Ureter (tissue), 1 donor: ENCODE results near the gene RNU1-2. TPM values are rescaled to one million over a fixed set of nuclear protein-coding genes. Genes with fewer than 3 reads are reported as not detected.
"Not testable (repeated sequence)": the region's sequence is repeated elsewhere in the genome, so short reads cannot be mapped to it uniquely, and the experiment has no call there.

Source experiments
- DNase-seq: peaks from one replicate; pipeline ENCODE4 v3.0.0-alpha.2; 2020; ENCODE audit warnings: low spot score
- total RNA-seq: library from RNA; stranded (reverse); gene quantifications from one replicate; pipeline ENCODE4 v1.2.4, GENCODE V29; 2023
- donor health status: DM: yes; HTN: yes; CAD: no.

RNU1-2 gene
- 1,626 TPM for total RNA-seq

GRCh38 chr1:16895598-16896315 is at the start of gene RNU1-2:
TSS of gene RNU1-2 (plus strand) at chr1:16895980.
- DNase-seq = peak; percentile 92

GRCh38 chr1:16856201-16856600 is 39.6 kb upstream of the RNU1-2 start:
- DNase-seq = not testable (repeated sequence)

GRCh38 chr1:16859167-16860041 is 36.4 kb upstream of the RNU1-2 start:
- DNase-seq = not testable (repeated sequence)

- DNase-seq = not testable (repeated sequence)
These were observed 35.7 kb upstream of the RNU1-2 start for GRCh38 chr1:16860048-16860447.

- not testable (repeated sequence) for DNase-seq
These were observed 33.9 kb upstream of the RNU1-2 start for GRCh38 chr1:16861832-16862245.

DNA sequence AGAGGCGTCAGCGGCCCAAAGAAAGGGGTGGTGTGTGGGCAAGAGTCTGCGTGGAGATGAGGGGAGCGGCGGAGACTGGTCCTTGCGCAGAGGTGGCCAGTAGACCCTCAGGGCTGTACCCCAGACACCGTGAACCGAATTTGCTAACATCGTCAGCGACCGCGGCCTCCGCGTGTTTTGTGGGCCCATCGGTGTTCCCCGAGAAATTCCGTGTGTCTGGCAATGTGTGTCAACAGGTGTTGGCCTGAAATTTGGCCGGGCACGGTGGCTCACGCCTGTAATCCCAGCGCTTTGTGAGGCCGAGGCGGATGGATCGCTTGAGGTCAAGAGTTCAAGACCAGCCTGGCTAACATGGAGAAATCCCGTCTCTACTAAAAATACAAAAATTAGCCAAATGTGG is 33.4 kb upstream of the RNU1-2 start:
- not testable (repeated sequence) for DNase-seq

DNA sequence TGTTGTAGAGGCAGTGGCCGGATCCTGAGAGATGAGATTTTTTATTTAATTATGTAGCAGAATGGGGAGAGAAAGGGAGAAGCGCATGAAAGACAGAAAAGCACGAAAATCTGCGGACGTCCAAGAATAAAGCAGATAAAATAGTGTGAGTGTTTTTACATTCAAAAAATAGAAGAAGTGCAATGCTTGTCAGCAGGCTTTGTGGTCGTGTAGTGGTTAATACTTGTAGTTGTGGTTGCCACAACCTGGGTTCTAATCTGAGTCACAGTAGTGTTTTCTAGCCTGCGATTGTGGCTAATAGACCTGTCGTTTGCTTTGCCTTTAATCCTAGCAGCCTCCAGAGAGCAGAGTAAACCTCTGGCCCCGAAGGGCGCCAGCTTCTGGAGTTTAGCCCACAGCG is 32.8 kb upstream of the RNU1-2 start:
- DNase-seq = not testable (repeated sequence)

DNA sequence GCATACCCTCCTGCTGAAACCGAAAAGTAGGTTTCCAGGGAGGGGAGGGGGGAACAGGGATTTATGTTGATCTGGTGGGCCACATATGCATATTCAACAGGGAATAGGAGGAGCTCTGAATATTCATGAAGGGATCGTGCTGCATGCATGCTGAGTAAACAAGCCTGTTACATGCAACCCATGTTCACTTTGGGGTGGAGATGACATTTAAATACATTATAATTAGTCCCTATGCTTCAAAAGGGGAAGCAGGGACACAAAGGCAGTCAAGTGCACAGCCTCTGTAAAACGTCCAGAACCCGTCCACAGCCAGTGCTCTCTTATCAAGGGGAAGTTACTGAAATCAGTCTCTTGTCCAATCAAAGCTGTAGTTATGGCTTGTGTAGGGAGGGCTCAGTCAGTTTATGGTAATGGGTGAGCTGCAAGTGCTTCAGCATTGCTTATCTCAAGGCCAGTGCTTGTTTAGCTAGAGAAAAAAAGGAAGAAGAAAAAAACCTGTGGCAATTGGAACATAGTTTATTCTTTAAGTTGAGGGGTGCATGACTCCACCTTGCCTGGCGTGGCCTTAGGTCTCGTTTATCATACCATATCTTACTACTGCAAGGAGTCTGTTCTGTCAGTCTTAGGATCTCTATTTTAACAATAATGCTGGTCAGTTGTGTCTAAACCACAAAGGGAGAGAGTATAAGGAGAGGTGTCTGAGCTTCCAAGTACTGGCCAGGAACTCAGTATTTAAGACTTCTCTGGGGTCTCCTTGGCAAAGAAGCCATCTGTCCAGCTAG is 28.7 kb upstream of the RNU1-2 start:
- DNase-seq = not testable (repeated sequence)

GRCh38 chr1:16868787-16869186 is 27.0 kb upstream of the RNU1-2 start:
- DNase-seq = not testable (repeated sequence)

- DNase-seq = not testable (repeated sequence)
These were observed 25.8 kb upstream of the RNU1-2 start for GRCh38 chr1:16869996-16870395.

DNA sequence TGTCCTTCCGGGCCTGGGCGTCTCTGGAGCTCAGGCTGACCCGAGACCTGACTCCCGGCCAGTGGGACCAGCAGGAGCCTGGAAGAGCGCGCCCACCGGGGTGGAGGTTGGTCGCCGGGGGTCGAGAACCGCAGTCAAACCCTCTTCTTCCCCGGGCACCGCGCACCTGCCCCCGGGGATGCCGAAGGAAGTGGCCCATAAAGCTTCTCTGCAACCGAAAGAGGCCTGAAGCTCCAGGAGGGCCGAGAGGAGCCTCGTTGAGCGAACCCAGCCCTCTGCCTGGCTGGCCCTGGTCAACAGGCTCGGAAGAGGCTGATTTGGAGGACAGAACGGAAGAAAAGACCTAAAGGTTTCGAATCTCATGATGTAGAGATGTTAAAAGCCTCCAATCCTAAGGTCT is 24.6 kb upstream of the RNU1-2 start:
- not testable (repeated sequence) for DNase-seq

DNA sequence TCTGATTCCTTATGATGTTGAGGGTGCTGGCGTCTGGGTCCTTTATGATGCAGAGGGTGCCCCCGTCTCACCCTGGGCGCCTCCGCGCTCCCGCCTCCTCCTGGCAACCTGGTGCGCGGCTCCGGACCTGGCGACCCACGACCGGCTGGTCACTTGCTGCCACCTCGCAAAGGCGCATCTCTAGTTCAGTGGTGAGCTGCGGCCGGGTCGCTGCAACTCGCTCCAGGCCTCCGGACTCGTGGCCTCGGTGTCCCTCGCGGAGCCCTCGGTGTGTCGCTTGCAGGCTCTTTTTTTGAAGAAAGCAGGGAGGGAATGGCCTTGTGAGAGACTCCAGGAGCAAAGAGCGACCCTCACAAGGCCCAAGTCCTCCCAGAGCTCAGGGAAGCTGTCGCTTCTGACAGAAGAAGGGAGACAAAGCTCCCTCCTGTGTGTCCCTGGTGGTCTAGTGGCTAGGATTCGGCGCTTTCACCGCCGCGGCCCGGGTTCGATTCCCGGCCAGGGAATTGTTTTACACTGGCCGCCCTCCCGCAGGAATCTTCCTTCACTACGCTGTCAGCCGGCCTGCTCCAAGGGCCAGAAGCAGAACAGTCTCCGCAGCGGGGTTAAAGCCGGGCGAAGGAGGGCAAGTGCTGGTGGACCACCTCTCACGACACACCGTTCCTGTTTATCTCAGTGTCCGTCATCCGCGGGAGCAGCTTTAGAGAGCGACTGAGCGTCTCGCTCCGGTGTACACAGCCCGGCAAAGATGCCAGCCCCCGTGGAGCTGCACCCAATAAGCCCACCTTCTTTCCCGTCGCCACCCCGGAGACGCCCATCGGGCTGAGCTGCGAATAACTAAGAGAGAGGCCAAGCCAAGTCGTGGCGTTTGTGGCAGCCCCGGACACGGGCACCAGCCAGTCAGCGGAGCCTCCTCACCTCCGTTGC is 23.4 kb upstream of the RNU1-2 start:
- DNase-seq = not testable (repeated sequence)

DNA sequence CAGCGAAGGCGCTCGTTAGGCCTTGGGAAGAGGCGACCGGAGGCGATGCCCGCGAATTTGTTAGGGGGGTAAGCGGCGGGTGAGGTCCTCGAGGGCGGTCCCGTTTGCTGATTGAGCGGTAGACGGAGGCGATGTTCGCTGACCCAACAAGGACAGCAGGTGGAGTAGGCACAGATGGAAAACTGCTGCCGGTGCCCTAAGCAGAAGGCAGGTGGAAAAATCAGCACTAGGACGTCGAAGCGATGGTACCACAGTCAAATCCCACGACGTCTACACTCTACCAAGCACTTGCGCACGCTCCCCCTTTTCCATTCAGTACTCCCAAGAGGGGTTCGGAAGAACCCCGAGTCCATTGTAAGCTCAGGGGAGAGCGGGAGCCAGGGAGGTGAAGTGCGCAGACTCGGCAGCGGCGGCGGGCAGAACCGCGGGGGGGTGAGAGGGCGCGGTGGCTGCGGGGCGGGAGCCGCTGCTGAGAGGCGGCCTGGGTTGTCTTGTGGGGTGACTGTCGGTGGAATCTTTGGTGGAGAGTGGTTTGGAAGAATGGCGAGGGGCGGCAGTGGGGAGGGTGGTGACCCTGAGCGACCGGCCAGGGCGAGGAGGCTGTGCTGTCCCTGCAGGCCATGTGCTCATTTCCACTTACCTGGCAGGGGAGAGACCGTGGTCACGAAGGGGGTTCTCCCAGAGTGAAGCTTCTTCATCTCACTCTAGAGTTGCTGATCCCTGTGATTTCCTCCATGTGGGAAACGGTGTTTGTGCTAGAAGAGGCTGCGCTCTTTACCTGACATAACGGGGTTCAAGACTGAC is 22.5 kb upstream of the RNU1-2 start:
- DNase-seq = not testable (repeated sequence)

DNA sequence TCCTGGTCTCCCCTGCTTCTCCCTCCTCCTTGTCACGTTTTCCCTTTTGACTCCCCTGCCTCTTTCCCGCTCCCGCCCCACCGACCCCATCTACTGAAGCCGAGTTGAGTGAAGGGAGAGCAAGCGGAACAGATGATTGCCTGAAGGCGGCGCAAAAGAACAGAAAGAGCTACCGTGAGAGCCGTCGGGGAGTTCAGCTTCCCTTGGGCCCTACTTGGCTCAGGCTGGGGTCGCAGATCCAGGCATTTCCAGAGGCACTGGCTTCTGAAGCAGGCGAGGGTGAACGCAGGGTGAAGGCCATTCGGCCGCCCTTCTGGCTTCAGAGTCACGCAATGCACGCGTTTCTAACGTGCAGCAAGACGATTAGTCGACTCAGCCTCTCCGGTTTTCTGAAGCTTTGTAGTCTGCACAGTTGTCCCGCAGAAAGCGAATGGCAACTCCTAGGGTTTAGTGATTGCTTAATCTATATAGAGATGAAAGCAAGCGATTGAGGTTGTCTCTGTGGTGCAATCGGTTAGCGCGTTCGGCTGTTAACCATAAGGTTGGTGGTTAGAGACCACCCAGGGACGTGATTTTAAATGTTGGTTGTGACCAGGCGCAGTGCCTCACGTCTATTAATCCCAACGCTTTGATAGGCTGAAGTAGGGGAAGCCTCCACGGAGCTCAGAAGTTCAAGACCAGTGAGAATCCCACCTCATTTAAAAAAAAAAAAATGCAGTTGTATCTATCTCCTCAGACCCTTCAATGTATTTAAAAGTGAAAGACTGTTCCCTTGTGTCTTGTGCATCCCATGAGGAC is 20.6 kb upstream of the RNU1-2 start:
- not testable (repeated sequence) for DNase-seq

- DNase-seq = not testable (repeated sequence)
These were observed 14.0 kb upstream of the RNU1-2 start for GRCh38 chr1:16881742-16882141.

DNA sequence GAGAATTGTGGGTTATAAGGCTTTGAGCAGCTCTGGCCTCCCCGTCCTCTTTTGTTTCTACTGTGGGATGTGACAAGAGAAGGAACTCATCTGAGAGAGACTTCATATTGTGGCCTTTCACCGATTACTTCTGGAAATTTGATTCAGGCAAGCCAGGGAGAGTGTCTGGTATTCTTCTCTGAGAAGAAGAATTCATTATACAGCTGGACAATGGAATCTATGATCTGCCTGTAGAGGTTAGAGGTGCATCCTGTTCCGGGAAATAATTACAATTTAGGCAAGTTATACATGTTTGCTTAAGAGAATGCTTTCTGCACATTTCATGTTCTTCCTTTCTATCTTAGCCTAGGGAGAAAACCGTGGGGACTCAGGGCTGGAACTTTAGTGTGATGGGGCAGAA is 12.8 kb upstream of the RNU1-2 start:
- no peak for DNase-seq

- DNase-seq = not testable (repeated sequence)
These were observed 11.3 kb upstream of the RNU1-2 start for GRCh38 chr1:16884487-16884886.

DNA sequence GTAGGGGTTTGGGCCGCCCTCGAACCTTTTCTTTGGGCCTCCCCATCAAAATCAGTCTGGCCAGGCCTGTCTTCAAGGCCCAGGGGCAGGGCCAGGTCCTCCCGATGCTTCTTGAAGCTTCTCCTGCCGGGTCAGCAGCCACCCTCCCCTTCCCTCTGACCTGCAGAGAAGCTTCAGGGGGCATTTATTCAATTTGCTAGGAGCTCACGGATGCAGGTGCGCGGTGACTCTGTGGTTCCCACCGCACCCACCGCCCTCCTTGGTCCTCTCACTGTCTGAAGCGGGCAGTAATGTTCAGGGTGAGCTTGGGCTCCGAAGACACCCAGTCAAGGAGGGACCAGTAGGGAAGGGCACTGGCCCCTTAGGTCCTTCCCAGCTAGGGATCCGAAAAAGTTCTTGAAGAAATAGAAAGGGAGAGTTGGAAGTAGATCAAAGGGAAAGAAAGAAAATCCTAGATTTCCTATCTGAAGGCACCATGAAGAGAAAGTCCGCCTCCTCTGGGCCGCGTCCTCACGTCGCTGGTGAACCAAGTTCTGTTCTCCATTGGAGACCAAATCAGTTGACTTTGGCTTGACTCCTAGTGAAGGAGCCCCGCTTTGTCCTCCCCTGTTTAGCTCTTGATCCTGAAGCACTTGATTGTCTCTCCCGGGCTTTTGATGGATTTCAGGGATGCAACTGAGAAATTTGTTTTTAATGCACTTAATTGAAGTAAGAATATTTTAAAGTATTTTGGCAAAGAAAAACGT is 8.7 kb upstream of the RNU1-2 start:
- DNase-seq = no peak
